Upper lobe of left lung (tissue), 4 donors: ENCODE measurements around the gene SSC4D.

Source experiments
- EP300 ChIP-seq, 4 donors: sonication (generic); formaldehyde crosslinking; IDR thresholded peaks; one replicate each; pipeline ENCODE4 v1.5.1; 2017; ENCODE audit warnings: antibody characterized with exemption in 4 of 4, control low read depth in 2 of 4
- POLR2A ChIP-seq, 4 donors: fragments of 450-650 bp; IDR thresholded peaks; one replicate each; pipeline ENCODE4 v1.5.1; 2016 to 2017; ENCODE audit warnings: antibody characterized with exemption in 4 of 4, mild to moderate bottlenecking in 2 of 4
- TF ChIP-seq, protein P1 (sequence below), 6 experiments: fragments of 450-650 bp in 4 of 6; fragments of 200-600 bp in 2 of 6; sonication (generic) in 2 of 6; IDR thresholded peaks; one replicate each; pipeline ENCODE4 v1.5.1; 2016 to 2019; ENCODE audit warnings: antibody characterized with exemption in 6 of 6

GRCh38 chr7:76426246-76426645 is 16.7 kb upstream of the SSC4D start:
- TF ChIP-seq, protein P1, sequence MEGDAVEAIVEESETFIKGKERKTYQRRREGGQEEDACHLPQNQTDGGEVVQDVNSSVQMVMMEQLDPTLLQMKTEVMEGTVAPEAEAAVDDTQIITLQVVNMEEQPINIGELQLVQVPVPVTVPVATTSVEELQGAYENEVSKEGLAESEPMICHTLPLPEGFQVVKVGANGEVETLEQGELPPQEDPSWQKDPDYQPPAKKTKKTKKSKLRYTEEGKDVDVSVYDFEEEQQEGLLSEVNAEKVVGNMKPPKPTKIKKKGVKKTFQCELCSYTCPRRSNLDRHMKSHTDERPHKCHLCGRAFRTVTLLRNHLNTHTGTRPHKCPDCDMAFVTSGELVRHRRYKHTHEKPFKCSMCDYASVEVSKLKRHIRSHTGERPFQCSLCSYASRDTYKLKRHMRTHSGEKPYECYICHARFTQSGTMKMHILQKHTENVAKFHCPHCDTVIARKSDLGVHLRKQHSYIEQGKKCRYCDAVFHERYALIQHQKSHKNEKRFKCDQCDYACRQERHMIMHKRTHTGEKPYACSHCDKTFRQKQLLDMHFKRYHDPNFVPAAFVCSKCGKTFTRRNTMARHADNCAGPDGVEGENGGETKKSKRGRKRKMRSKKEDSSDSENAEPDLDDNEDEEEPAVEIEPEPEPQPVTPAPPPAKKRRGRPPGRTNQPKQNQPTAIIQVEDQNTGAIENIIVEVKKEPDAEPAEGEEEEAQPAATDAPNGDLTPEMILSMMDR (IDR thresholded peaks at IDR 0.05), result no peak
- TF ChIP-seq EP300 (IDR thresholded peaks at IDR 0.05) (no peak), POLR2A (IDR thresholded peaks at IDR 0.05) (no peak)
